HFF-Myc (cell line): ENCODE results near the gene ACVR2B.

Experiments used
- DNase-seq: peaks from one replicate; pipeline ENCODE4 v3.0.0-alpha.2; 2011; ENCODE audit warnings: low read depth; ENCODE audit errors: extremely low read depth
- H3K4me3 ChIP-seq: replicated peaks from 2 replicates; pipeline ENCODE4 v1.5.1; 2011; ENCODE audit warnings: low read depth, mild to moderate bottlenecking, control low read depth, low read length
- TF ChIP-seq, protein P1 (sequence below): IDR thresholded peaks from 2 replicates; pipeline ENCODE4 v1.5.1; 2012; ENCODE audit warnings: mild to moderate bottlenecking, low read depth, low read length, control low read depth; ENCODE audit errors: missing control alignments

ACVR2B gene

GRCh38 chr3:38474928-38475605 is 21.4 kb downstream of the ACVR2B start:
- DNase-seq: no peak
- TF ChIP-seq, protein P1, sequence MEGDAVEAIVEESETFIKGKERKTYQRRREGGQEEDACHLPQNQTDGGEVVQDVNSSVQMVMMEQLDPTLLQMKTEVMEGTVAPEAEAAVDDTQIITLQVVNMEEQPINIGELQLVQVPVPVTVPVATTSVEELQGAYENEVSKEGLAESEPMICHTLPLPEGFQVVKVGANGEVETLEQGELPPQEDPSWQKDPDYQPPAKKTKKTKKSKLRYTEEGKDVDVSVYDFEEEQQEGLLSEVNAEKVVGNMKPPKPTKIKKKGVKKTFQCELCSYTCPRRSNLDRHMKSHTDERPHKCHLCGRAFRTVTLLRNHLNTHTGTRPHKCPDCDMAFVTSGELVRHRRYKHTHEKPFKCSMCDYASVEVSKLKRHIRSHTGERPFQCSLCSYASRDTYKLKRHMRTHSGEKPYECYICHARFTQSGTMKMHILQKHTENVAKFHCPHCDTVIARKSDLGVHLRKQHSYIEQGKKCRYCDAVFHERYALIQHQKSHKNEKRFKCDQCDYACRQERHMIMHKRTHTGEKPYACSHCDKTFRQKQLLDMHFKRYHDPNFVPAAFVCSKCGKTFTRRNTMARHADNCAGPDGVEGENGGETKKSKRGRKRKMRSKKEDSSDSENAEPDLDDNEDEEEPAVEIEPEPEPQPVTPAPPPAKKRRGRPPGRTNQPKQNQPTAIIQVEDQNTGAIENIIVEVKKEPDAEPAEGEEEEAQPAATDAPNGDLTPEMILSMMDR: no peak
- no peak overlapping the region for H3K4me3 ChIP-seq

DNA sequence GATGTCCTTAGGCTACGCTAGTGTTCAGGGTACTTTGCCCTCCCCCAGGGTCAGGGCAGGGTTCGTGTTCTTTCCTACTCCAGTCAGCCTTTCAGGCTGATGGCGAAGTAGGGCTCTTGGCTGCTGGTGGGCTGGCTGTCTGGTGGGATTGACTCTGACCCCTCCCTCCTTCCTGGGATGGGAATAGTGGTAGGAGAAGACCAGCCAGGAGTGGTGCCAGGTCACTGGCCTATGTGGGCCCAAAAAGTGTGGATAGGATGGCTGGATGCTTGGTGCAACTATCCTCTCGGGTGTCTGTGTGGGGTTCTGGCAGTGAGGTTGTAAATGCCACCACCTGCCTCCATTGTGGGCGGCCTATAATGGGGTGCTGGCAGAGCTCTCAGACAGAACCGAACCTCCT is 22.0 kb downstream of the ACVR2B start:
- DNase-seq: no peak
- no peak overlapping the region for H3K4me3 ChIP-seq
- TF ChIP-seq, protein P1: no peak

DNA sequence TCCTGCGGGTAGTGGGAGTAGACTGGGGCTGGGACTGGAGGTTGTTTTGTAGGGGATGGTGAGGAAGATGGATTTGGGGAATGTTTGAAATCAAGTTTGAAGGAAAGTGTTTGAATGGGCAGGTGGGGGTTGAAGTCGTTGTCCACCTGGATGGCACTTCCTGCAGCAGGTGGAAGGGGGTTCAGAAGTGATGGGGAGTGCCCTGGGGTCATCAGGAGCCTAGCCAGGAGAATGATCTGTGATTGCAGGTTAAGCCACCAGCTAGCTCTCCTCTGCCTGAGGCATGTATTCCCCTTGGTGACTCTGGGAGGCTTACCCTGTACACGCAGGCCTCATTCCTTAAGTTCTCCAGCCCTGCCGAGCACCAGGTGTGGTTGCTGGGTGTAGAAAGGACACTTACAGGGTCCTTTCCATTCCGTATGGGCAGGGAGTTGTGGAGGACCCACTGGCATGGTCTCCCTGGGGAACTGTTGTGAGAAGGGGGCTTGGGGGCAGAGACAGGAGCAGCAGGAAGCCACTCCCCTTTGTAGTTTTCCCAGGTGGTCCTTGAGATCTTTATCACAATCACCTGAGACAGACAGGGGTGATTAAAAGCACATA is 22.6 kb downstream of the ACVR2B start:
- no peak overlapping the region for H3K4me3 ChIP-seq
- TF ChIP-seq, protein P1: no peak
- no peak for DNase-seq

DNA sequence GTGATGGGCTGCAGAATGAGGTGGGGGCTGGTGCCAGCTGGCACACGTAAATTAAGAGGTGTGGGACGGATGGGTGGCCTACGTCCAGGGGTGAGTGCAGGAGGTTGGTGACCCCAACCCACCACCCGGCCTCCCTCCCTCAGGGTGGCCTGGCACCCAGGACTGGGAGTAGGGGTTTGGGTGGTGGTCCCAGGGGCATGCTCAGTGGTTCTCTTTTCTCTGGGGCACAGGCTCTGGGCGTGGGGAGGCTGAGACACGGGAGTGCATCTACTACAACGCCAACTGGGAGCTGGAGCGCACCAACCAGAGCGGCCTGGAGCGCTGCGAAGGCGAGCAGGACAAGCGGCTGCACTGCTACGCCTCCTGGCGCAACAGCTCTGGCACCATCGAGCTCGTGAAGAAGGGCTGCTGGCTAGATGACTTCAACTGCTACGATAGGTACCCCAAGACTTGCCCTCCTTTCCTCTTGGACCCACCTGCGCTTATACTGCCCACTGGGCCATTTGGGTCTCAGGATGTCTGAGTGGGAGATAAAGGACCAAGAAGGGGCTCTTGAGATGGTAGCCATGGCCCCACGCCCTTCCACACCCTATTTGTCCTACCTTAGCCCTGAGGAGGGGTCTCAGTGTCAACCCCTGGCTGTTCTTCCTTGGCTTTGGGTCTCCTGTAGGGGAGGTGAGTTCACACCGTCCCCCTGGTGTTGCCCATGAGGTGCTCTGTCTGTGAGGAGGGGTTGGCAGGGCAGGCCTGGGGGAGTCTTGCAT is 23.5 kb downstream of the ACVR2B start:
- no peak for DNase-seq
- TF ChIP-seq, protein P1: no peak
- no peak overlapping the region for H3K4me3 ChIP-seq

DNA sequence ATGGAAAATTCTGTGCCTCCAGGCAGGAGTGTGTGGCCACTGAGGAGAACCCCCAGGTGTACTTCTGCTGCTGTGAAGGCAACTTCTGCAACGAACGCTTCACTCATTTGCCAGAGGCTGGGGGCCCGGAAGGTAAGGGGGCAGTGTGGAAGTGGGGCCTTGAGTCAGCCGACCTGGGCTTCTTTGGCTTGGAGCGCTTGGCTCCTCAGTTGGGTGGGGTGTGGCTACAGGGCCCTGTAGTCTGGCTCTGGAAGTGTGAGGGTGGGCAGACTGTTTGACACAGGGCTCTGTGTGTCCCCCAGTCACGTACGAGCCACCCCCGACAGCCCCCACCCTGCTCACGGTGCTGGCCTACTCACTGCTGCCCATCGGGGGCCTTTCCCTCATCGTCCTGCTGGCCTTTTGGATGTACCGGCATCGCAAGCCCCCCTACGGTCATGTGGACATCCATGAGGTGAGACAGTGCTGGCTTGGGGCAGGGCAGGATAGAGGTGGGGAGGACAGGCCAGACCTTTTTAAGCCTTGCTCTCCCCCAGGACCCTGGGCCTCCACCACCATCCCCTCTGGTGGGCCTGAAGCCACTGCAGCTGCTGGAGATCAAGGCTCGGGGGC is 24.3 kb downstream of the ACVR2B start:
- TF ChIP-seq, protein P1: no peak
- H3K4me3 ChIP-seq: no peak overlapping the region
- DNase-seq: no peak

DNA sequence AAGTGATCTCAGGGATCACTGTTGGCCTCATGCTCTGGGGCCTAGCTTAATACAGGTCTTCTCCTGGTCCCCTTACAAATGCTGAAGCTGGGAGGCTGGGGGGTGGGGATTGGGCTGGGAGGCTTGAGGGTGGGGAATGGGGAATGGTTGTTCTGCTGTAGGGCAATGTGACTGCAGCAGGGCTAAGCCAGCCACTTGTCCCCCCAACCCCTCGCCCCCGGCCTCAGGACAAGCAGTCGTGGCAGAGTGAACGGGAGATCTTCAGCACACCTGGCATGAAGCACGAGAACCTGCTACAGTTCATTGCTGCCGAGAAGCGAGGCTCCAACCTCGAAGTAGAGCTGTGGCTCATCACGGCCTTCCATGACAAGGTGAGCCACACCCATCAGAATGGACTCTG is 25.2 kb downstream of the ACVR2B start:
- DNase-seq: no peak
- H3K4me3 ChIP-seq: no peak overlapping the region
- TF ChIP-seq, protein P1: no peak
